SK-N-SH treated with all-trans-retinoic acid at 6 μM for 48 hours (cell line): ENCODE results near the gene TNS1.

Experiments used
- ATAC-seq: fragments of 200-7000 bp; cut with Tn5 transposase; 3 replicates; pipeline ENCODE4 v1.9.1; 2020; ENCODE audit warnings: mild to moderate bottlenecking, moderate library complexity
- ARNTL ChIP-seq: fragments of 450-650 bp; formaldehyde crosslinking; IDR thresholded peaks from 2 replicates; pipeline ENCODE4 v1.5.0; 2020; ENCODE audit warnings: low read depth, mild to moderate bottlenecking, moderate library complexity, borderline replicate concordance
- BACH2 ChIP-seq: fragments of 250-450 bp; sonication (Bioruptor Pico); IDR thresholded peaks from 2 replicates; pipeline ENCODE4 v1.9.0; 2021; ENCODE audit warnings: mild to moderate bottlenecking, borderline replicate concordance
- CREB5 ChIP-seq: fragments of 250-450 bp; sonication (Bioruptor Pico); IDR thresholded peaks from 2 replicates; pipeline ENCODE4 v1.5.1; 2020; ENCODE audit warnings: low read depth, mild to moderate bottlenecking, moderate library complexity
- CSDC2 ChIP-seq: fragments of 250-450 bp; sonication (Bioruptor Pico); IDR thresholded peaks from 2 replicates; pipeline ENCODE4 v1.5.0; 2020; ENCODE audit warnings: mild to moderate bottlenecking, moderate library complexity
- ESRRG ChIP-seq: fragments of 250-450 bp; sonication (Bioruptor Pico); IDR thresholded peaks from 2 replicates; pipeline ENCODE4 v1.6.1; 2021; ENCODE audit warnings: mild to moderate bottlenecking
- GLIS3 ChIP-seq: fragments of 250-450 bp; sonication (Bioruptor Pico); IDR thresholded peaks from 2 replicates; pipeline ENCODE4 v1.5.0; 2020; ENCODE audit warnings: mild to moderate bottlenecking, moderate library complexity
- ISL1 ChIP-seq: fragments of 250-450 bp; sonication (Bioruptor Pico); IDR thresholded peaks from 2 replicates; pipeline ENCODE4 v2.1.2; 2022; ENCODE audit warnings: mild to moderate bottlenecking, moderate library complexity
- OSR1 ChIP-seq: fragments of 250-450 bp; sonication (Bioruptor Pico); IDR thresholded peaks from 2 replicates; pipeline ENCODE4 v1.8.0; 2022; ENCODE audit warnings: moderate library complexity, mild to moderate bottlenecking, inconsistent platforms
- POU6F1 ChIP-seq: fragments of 250-450 bp; sonication (Bioruptor Pico); IDR thresholded peaks from 2 replicates; pipeline ENCODE4 v1.8.0; 2021; ENCODE audit warnings: low read depth, mild to moderate bottlenecking, moderate library complexity, borderline replicate concordance
- PPARA ChIP-seq: fragments of 250-450 bp; sonication (Bioruptor Pico); IDR thresholded peaks from 2 replicates; pipeline ENCODE4 v1.5.0; 2020; ENCODE audit warnings: mild to moderate bottlenecking, borderline replicate concordance
- RARB ChIP-seq: fragments of 250-450 bp; sonication (Bioruptor Pico); IDR thresholded peaks from 2 replicates; pipeline ENCODE4 v1.8.0; 2021; ENCODE audit warnings: mild to moderate bottlenecking, moderate library complexity
- SNAI2 ChIP-seq: fragments of 250-450 bp; sonication (Bioruptor Pico); IDR thresholded peaks from 2 replicates; pipeline ENCODE4 v1.5.0; 2020; ENCODE audit warnings: mild to moderate bottlenecking, moderate library complexity
- TCF4 ChIP-seq: fragments of 250-450 bp; sonication (Bioruptor Pico); IDR thresholded peaks from 2 replicates; pipeline ENCODE4 v1.8.0; 2021; ENCODE audit warnings: mild to moderate bottlenecking, moderate library complexity, borderline replicate concordance
- TOX ChIP-seq: fragments of 250-450 bp; sonication (Bioruptor Pico); IDR thresholded peaks from 2 replicates; pipeline ENCODE4 v1.8.0; 2021; ENCODE audit warnings: mild to moderate bottlenecking, moderate library complexity, borderline replicate concordance
- TSHZ2 ChIP-seq: fragments of 250-450 bp; sonication (Bioruptor Pico); IDR thresholded peaks from 2 replicates; pipeline ENCODE4 v1.5.0; 2020; ENCODE audit warnings: mild to moderate bottlenecking, moderate library complexity
- ZC3H10 ChIP-seq: fragments of 250-450 bp; sonication (Bioruptor Pico); IDR thresholded peaks from 2 replicates; pipeline ENCODE4 v1.5.1; 2021; ENCODE audit warnings: mild to moderate bottlenecking, moderate library complexity
- ZFP3 ChIP-seq: fragments of 250-450 bp; sonication (Bioruptor Pico); IDR thresholded peaks from 2 replicates; pipeline ENCODE4 v1.5.0; 2020; ENCODE audit warnings: mild to moderate bottlenecking, moderate library complexity
- ZFP30 ChIP-seq: fragments of 450-650 bp; formaldehyde crosslinking; IDR thresholded peaks from 2 replicates; pipeline ENCODE4 v1.5.0; 2022; ENCODE audit warnings: mild to moderate bottlenecking, moderate library complexity
- ZNF565 ChIP-seq: fragments of 450-650 bp; formaldehyde crosslinking; conservative IDR thresholded peaks from 2 replicates; pipeline ENCODE4 v1.5.0; 2020; ENCODE audit warnings: low read depth, mild to moderate bottlenecking, moderate library complexity
- ZNF70 ChIP-seq: fragments of 450-650 bp; formaldehyde crosslinking; IDR thresholded peaks from 2 replicates; pipeline ENCODE4 v1.5.0; 2020; ENCODE audit warnings: mild to moderate bottlenecking, moderate library complexity
- ZNF8 ChIP-seq: fragments of 450-650 bp; formaldehyde crosslinking; IDR thresholded peaks from 2 replicates; pipeline ENCODE4 v1.5.0; 2020; ENCODE audit warnings: mild to moderate bottlenecking, moderate library complexity

TNS1 gene

GRCh38 chr2:217761645-217762277 lies 241.0 kb downstream of the TNS1 start (continued):
- no peak for TF ChIP-seq TSHZ2
- TF ChIP-seq CREB5 (CRISPR knock-in tag): no peak
- TF ChIP-seq ZNF8 (CRISPR knock-in tag): no peak
- TF ChIP-seq CSDC2 (CRISPR knock-in tag): no peak
- TF ChIP-seq TCF4 (CRISPR knock-in tag): no peak

GRCh38 chr2:217759991-217760390 lies 242.8 kb downstream of the TNS1 start:
- TF ChIP-seq ZC3H10 (CRISPR knock-in tag) (no peak), TOX (no peak)
- no peak for ATAC-seq

GRCh38 chr2:217757108-217757463 lies 245.7 kb downstream of the TNS1 start:
- TF ChIP-seq ZNF565 (CRISPR knock-in tag): no peak
- no peak for TF ChIP-seq ZFP30 (CRISPR knock-in tag)
- TF ChIP-seq CSDC2 (CRISPR knock-in tag): no peak
- TF ChIP-seq ISL1 (CRISPR knock-in tag): no peak
- no peak for TF ChIP-seq ZNF70 (CRISPR knock-in tag)
- no peak for TF ChIP-seq BACH2
- no peak for TF ChIP-seq TOX
- no peak for TF ChIP-seq ZFP3
- no peak for TF ChIP-seq ZC3H10 (CRISPR knock-in tag)
- TF ChIP-seq OSR1: no peak
- TF ChIP-seq SNAI2 (CRISPR knock-in tag): no peak
- TF ChIP-seq ARNTL (CRISPR knock-in tag): no peak
- no peak for TF ChIP-seq ZNF8 (CRISPR knock-in tag)
- no peak for TF ChIP-seq ESRRG (CRISPR knock-in tag)
- TF ChIP-seq CREB5 (CRISPR knock-in tag): no peak
- TF ChIP-seq RARB (CRISPR knock-in tag): no peak
- TF ChIP-seq GLIS3 (CRISPR knock-in tag): no peak
- no peak for TF ChIP-seq PPARA (CRISPR knock-in tag)
- TF ChIP-seq POU6F1: no peak
- TF ChIP-seq TSHZ2: no peak
- ATAC-seq: no peak
